Uterus (tissue), 4 donors: Measurements from ENCODE around the gene TNNI3. TPM values are rescaled to one million over a fixed set of nuclear protein-coding genes. Genes with fewer than 3 reads are reported as not detected.

ENCODE experiments used
- DNase-seq, 2 donors: peaks; one replicate each; pipeline ENCODE4 v3.0.0-alpha.2; 2019 to 2020
- H3K27ac ChIP-seq, 2 donors: fragments of 200-600 bp; sonication (generic); 1 replicate in 1 of 2; 2 replicates in 1 of 2; pipeline ENCODE4 v1.5.1; 2016 to 2018
- H3K27me3 ChIP-seq, 2 donors: fragments of 200-600 bp; sonication (generic); one replicate each; pipeline ENCODE4 v1.5.1; 2018 to 2019; ENCODE audit warnings: control low read depth in 1 of 2
- H3K36me3 ChIP-seq, 2 donors: fragments of 200-600 bp; sonication (generic); one replicate each; pipeline ENCODE4 v1.5.1; 2019; ENCODE audit warnings: control low read depth in 1 of 2
- H3K4me1 ChIP-seq, 2 donors: fragments of 200-600 bp; sonication (generic); one replicate each; pipeline ENCODE4 v1.5.1; 2018 to 2019; ENCODE audit warnings: control low read depth in 1 of 2
- H3K4me3 ChIP-seq, 2 donors: fragments of 200-600 bp; sonication (generic); 1 replicate in 1 of 2; 2 replicates in 1 of 2; pipeline ENCODE4 v1.5.1; 2018 to 2019; ENCODE audit warnings: mild to moderate bottlenecking in 1 of 2
- H3K9me3 ChIP-seq, 2 donors: fragments of 200-600 bp; sonication (generic); one replicate each; pipeline ENCODE4 v1.5.1; 2019; ENCODE audit warnings: control low read depth in 1 of 2
- POLR2A ChIP-seq, 2 donors: fragments of 450-650 bp; IDR thresholded peaks; one replicate each; pipeline ENCODE4 v1.6.1; 2016; ENCODE audit warnings: antibody characterized with exemption in 2 of 2, mild to moderate bottlenecking in 1 of 2, moderate library complexity in 1 of 2
- intact Hi-C: fragments of 100-400 bp; cut with DNase I; formaldehyde crosslinking; loops from one replicate; pipeline ENCODE4 v1.15.1; 2023; ENCODE audit warnings: low total_unique reads
- total RNA-seq, 4 donors: library from RNA; depleted of rRNA in 3 of 4; stranded (reverse); fragments of >200 nt in 3 of 4; gene quantifications; one replicate each; pipeline versions ENCODE4 v1.1.0 to v1.2.4, GENCODE V29; 2014 to 2023
- TF ChIP-seq, protein P1 (sequence below), 4 experiments: fragments of 200-600 bp in 2 of 4; fragments of 450-650 bp in 2 of 4; sonication (generic) in 2 of 4; IDR thresholded peaks; one replicate each; pipeline ENCODE4 v1.5.1; 2016 to 2019; ENCODE audit warnings: antibody characterized with exemption in 4 of 4, mild to moderate bottlenecking in 2 of 4, moderate library complexity in 1 of 4
- donor health status: DM: yes; HTN: yes; CAD: no.

The TNNI3 gene
- total RNA-seq, 4 donors from 2014 or later: 0.55 to 3.3 TPM; not detected in 2

GRCh38 chr19:55197528-55197927 is 40.0 kb upstream of the TNNI3 start:
- TF ChIP-seq POLR2A (IDR thresholded peaks at IDR 0.05): no peak
- TF ChIP-seq, protein P1, sequence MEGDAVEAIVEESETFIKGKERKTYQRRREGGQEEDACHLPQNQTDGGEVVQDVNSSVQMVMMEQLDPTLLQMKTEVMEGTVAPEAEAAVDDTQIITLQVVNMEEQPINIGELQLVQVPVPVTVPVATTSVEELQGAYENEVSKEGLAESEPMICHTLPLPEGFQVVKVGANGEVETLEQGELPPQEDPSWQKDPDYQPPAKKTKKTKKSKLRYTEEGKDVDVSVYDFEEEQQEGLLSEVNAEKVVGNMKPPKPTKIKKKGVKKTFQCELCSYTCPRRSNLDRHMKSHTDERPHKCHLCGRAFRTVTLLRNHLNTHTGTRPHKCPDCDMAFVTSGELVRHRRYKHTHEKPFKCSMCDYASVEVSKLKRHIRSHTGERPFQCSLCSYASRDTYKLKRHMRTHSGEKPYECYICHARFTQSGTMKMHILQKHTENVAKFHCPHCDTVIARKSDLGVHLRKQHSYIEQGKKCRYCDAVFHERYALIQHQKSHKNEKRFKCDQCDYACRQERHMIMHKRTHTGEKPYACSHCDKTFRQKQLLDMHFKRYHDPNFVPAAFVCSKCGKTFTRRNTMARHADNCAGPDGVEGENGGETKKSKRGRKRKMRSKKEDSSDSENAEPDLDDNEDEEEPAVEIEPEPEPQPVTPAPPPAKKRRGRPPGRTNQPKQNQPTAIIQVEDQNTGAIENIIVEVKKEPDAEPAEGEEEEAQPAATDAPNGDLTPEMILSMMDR (IDR thresholded peaks at IDR 0.05): no peak
- no peak overlapping the region for H3K4me3 ChIP-seq
- H3K36me3 ChIP-seq: no peaks in the 10 kb centered on the region
- no peaks in the 10 kb centered on the region for H3K4me1 ChIP-seq
- no peak for DNase-seq
- no peaks in the 10 kb centered on the region for H3K27me3 ChIP-seq
- intact Hi-C loops: no loop called here
- H3K27ac ChIP-seq: no peak overlapping the region
- H3K9me3 ChIP-seq: no peaks in the 10 kb centered on the region

- no peak for DNase-seq
- no peaks in the 10 kb centered on the region for H3K9me3 ChIP-seq
- intact Hi-C loops: no loop called here
Measured at GRCh38 chr19:55196803-55197202, 39.3 kb upstream of the TNNI3 start.

GRCh38 chr19:55193481-55193880 is 35.9 kb upstream of the TNNI3 start:
- DNase-seq: no peak
- intact Hi-C loops: no loop called here
- no peak for TF ChIP-seq POLR2A (IDR thresholded peaks at IDR 0.05)
- TF ChIP-seq, protein P1 (IDR thresholded peaks at IDR 0.05): no peak
- H3K9me3 ChIP-seq: no peaks in the 10 kb centered on the region
- no peak overlapping the region for H3K4me3 ChIP-seq
- no peak overlapping the region for H3K27ac ChIP-seq
- H3K4me1 ChIP-seq: no peaks in the 10 kb centered on the region
- H3K36me3 ChIP-seq: no peaks in the 10 kb centered on the region
- no peaks in the 10 kb centered on the region for H3K27me3 ChIP-seq

More at GRCh38 chr19:55196803-55197202, 39.3 kb upstream of the TNNI3 start:
- no peaks in the 10 kb centered on the region for H3K36me3 ChIP-seq
- TF ChIP-seq, protein P1 (IDR thresholded peaks at IDR 0.05): no peak
- TF ChIP-seq POLR2A (IDR thresholded peaks at IDR 0.05): no peak
- H3K4me3 ChIP-seq: no peak overlapping the region
- no peaks in the 10 kb centered on the region for H3K4me1 ChIP-seq
- H3K27me3 ChIP-seq: no peaks in the 10 kb centered on the region
- no peak overlapping the region for H3K27ac ChIP-seq

- TF ChIP-seq, protein P1 (IDR thresholded peaks at IDR 0.05): no peak
- no peak for TF ChIP-seq POLR2A (IDR thresholded peaks at IDR 0.05)
- no peaks in the 10 kb centered on the region for H3K36me3 ChIP-seq
- no peaks in the 10 kb centered on the region for H3K9me3 ChIP-seq
- no peaks in the 10 kb centered on the region for H3K4me1 ChIP-seq
- H3K27ac ChIP-seq: peak overlapping the region in 1 of 2 donors; percentile 48
- H3K27me3 ChIP-seq: no peaks in the 10 kb centered on the region
- intact Hi-C loops: no loop called here
- no peak overlapping the region for H3K4me3 ChIP-seq
- peak; percentile 31 to 52 for DNase-seq
Measured at GRCh38 chr19:55189403-55189835, 31.9 kb upstream of the TNNI3 start.

DNA sequence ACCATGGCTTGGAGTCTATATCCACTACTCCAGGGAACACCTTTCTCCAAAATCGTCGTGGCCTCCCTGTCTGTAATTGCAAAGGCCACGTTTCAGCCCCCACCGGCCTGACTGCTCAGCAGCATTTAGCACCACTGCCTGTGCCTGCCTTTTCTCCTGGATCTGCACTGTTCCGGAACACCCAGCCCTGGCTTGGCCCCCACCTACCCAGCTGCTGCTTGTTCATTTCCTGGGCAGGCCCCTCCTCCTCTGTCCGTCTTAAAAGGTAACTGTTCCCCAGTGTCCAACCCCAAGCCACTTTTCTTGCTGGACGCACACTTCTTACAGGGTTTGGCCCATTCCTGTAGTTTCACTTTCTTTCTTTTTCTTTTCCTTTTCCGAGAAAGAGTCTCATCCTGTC is 31.1 kb upstream of the TNNI3 start:
- DNase-seq: no peak
- no peak for TF ChIP-seq POLR2A (IDR thresholded peaks at IDR 0.05)
- TF ChIP-seq, protein P1 (IDR thresholded peaks at IDR 0.05): no peak
- Histone ChIP-seq H3K27me3 (no peaks in the 10 kb centered on the region), H3K9me3 (no peaks in the 10 kb centered on the region), H3K36me3 (no peaks in the 10 kb centered on the region), H3K4me1 (no peaks in the 10 kb centered on the region), H3K4me3 (no peak overlapping the region), H3K27ac (peak overlapping the region in 1 of 2 donors; percentile 48)
- intact Hi-C loops: no loop called here
